Smooth muscle cell of the brain vasculature (primary cell): Measurements from ENCODE around the gene ZNF311.
A peak's percentile ranks its signal among the peaks of the same experiment; 100 is the strongest.
"Not testable (repeated sequence)": the region's sequence is repeated elsewhere in the genome, so short reads cannot be mapped to it uniquely, and the experiment has no call there.

ENCODE experiments used
- DNase-seq: peaks from one replicate; pipeline ENCODE4 v3.0.0-alpha.2; 2012; ENCODE audit warnings: low read depth, low spot score

Gene ZNF311

DNA sequence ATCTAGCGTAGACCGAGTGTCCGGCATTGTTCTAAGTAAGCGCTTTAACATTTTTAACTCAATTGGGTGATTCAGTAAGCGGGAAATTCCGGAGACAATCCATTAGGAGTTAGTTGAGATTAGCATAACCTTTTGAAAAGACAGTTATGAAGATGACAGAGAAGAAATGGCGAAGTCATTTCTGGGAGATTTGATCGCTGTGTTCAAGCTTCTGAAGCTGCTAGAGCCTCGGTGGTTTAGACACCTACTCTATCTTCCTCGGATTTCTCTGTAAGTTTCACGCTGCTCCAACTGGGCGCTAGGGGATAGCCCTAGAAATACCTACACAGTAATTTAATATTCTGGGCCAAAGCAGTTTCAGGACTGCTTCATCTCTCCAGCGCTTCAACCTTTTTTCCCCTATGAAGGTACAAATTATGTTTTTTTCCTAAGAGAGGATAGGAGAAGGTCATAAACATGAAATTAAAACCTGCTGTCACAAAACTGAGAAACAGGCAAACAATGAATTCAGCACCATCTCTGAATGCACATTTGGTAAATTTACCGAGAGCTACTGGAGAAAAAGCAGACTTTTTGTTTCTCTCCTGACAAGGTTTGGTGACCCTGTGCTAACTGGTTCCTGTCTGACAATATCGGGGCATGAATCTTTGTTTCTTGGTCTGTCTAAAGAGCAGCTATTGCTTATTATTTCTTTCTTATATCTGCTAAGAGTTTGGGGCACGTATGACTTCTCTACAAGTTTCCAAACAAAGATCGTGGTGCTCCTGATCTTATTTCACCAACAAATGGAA is 22.4 kb downstream of the ZNF311 start:
- DNase-seq = no peak

DNA sequence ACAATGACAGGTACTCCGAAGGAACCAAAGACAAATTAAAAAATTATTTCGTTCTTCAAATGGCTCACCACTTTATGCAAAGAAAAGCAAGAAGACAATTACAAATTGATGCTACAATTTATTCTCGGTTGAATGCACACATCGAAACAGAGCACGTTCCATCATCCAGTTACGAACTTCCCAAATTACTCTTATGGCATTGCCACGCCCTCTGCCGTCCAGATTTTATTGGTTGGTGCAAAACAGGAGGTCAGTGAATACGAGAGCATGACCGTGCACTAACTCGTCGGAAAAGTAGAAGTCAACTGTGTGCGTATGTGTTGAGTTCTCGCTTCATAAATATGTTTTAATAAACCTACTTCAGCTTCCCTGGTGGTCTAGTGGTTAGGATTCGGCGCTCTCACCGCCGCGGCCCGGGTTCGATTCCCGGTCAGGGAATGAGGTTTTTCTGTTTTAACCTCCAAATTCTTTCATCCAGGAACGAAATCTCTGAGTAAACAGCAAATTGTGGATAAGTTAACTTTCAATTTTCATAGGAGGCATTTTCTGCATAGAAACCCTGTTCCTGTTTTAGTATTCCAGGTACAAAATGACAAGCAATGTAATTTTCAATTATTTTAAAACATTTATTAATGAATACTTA is 23.2 kb downstream of the ZNF311 start:
- peak; percentile 64 for DNase-seq

DNA sequence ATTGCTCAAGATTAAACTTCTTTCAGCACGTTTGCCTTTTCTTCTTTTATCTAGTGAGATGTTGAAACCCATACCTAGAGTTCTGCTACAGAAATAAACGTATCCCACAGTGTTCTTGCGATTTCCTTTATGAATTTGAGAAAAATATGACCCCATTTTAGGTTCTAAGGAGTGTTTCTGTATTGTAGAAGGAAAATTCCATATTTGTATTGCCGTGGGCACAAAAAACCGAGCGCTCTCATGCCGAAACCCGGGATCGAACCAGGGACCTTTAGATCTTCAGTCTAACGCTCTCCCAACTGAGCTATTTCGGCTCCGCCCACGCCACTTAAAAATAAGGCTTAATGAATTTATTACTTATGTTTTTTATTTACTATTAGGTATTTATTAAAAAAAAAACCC is 23.7 kb downstream of the ZNF311 start:
- peak; percentile 47 for DNase-seq

DNA sequence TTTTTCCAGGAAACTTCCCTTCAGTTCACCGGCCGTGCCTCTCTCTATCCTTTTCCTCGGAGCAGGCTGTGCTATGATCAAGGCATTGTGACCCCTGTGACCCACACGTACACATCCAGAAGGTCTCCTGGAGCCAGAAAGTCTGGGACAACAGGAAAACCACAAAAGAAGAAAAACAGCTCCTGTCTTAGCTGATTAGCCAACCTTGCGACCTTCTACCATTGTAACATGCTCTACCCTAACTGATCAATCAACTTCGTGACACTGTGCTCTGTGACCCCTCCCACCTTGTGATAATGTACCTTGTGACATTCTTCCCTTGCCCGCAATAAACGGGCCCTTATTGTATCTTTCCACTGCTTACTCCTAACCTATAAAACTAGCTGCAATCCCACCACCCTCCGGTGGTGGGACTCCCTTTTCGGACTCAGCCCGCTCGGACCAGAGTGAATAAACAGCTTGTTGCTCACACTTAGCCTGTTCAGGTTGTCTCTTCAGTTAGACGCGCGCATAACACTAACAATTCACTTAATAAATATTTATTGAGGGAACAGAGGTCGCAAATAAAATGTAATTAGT is 24.2 kb downstream of the ZNF311 start:
- peak; percentile 79 for DNase-seq

DNA sequence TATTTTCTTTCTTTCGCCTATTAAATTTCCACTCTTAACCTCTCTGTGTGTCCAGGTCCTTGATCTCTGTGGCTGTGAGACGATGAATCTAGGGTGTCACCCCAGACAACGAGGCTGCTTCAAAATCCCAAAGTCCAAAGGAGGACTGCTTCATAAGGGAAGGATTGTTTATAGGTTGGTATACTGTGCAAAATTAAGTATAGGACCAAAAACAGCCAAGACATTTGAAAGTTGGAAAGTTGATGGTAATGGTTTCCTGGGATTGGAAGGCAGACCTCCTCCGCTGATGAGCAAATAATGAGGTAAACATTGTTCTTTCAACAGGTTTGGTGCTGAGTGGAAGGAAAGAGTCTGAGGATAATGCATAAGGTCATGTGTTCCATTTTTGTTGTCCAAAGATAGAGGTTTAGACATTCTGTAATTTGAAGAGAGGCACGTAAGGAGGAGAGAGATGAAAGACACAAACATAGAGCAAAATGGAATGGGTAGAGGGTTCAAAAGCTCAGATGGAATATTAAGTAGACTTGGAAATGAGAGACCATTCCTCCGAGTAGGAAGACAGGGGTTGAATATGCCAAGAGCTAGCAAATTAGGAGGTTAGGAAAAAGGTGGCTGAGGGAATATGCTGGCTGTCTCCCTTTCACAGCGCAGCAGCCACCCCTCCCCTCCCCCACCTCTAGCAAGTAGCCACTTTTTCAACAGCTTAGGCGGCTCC is 24.8 kb downstream of the ZNF311 start:
- no peak for DNase-seq

DNA sequence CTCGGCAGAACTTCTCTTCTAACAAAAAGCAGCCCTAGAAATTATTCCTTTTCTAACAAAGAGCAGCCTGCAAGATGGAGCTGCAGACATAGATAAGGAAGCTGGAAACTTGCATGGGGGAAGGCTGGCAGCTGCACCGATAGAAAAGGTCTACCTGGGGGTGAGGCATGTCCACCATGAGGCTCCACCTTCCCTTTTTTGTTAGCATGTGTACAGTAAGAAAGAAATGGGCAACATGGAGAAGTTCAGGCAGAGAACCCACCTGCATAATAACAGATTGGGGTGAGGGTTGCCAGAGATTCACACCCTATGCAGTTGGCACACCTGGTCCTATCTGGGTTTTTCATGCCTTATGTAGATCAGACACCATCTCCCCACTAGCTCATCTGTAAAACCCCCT is 25.4 kb downstream of the ZNF311 start:
- no peak for DNase-seq

DNA sequence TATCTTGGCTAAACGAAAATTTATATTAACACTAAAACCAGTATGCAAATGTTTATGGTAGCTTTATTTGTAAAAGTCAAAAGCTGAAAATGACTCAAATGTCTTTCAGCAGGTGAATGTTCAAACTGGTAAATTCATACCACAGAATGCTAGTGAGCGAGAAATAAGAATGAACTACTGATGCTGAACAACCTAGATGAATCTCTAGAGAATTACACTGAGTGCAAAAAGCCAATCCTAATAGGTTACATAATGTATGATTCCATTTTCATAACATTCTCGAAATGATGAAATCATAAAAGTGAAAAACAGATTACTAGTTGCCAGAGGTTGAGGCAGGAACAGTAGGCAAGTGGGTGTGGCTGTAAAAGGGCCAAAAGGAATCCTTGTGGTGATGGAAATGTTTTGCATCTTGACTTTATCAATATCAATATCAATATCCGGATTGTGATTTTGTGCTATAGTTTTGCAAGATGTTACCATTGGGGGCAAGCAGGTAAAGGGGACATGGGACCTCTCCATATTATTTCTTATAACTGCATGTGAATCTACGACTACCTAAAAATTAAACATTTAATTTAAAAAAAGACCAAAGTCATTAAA is 26.1 kb downstream of the ZNF311 start:
- no peak for DNase-seq

DNA sequence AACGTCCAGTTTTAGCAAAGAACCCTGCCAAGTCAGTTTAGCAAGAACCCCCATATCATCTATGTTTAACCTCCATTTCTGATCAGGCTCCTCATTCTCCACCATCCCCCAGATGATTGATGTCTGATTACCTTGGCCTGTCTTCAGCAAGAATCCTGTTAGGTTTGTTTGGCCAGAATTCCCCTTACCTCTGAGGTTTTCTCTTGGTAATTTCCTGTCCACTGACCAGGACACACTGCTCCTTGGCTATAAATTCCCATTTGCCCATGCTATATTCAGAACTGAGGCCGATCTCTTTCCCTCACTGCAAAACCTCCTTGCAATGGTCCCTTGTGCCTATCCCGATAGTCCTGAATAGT is 27.0 kb downstream of the ZNF311 start:
- DNase-seq = no peak

DNA sequence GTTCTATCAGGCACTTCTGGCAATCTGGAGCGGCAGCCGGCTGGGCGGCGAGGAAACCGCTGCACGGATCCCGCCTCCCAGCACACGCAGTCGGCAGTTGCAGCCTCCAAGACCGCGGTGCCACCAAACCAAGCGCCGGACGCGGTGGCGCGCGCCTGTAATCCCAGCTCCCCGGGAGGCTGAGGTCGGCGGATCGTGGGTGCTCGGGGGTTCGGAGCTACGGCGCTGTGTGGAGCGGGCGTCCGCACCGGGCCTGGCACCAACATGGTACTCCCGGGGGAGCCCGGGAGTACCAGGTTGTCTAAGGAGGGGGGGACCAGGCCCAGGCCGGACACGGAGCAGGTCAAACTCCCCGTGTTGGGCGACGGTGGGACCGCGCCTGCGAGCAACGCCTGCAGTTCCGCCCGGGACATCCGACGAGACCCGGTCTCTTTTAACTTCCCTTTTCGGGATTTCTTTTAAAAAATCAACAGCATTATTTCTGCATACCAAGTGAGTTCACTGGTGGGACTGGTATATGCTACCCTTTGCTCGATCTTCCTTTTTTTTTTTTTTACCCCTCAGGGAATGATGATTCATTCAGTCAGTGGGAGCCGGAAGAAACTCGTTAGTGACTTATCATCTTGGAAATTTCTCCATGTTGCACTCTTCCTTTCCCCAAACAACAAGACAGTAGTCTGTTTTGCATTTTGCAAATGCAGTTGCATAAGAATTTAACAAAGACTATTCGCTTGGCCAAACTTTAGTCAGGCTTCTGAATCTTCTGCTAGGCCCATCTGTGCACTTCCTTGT is 27.6 kb downstream of the ZNF311 start:
- no peak for DNase-seq

DNA sequence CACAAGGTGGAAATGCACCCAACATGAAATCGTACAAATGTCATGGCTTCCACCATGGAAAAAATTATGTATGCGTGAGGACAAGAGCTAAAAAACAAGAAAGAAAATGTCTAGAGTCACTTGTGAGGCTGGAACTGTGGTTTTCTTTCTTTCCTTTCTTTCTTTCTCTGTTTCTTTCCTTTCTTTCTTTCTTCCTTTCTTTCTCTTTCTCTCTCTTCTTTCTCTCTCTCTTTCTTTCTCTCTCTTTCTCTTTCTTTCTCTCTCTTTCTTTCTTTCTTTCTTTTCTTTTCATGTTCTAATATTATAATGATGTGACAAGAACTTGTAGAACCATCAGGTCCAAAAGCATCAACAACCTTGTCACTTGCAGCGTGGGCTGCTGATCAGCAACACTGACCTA is 28.4 kb downstream of the ZNF311 start:
- no peak for DNase-seq

DNA sequence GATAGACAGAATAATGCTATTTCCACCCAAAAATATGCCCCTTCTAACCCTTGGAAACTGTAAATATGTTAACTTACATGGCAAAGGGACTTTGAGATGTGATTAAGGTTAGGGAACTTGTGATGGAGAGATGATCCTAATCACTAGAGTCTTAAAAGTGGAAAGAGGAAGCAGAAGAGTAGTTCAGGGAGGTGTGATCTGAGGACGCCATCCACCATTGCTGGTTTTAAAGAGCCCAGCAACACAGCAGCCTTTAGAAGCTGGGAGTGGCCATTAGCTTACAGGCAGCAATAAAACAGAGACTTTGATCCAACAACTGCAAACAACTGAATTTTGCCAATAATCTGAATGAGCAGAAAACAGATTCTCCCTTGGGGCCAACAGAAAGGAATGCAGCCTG is 30.6 kb downstream of the ZNF311 start:
- DNase-seq = no peak

DNA sequence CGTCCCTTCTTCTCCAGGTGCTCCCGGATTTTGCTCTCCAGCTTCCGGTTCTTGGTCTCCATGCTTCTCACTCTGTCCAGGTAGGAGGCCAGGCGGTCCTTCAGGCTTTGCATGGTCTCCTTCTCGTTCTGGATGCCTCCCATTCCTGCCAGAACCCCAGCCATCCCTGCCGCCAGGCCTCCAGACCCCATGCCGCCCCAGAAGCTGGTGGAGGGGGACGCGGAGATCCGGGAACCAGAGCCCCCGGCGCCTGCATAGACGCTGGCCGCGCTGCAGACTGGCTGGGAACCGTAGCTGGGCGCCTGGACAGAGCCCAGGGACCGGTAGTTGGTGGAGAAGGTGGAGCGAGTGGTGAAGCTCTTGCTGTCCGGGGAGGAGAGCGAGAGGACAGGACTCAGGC is 35.1 kb downstream of the ZNF311 start:
- DNase-seq = not testable (repeated sequence)

DNA sequence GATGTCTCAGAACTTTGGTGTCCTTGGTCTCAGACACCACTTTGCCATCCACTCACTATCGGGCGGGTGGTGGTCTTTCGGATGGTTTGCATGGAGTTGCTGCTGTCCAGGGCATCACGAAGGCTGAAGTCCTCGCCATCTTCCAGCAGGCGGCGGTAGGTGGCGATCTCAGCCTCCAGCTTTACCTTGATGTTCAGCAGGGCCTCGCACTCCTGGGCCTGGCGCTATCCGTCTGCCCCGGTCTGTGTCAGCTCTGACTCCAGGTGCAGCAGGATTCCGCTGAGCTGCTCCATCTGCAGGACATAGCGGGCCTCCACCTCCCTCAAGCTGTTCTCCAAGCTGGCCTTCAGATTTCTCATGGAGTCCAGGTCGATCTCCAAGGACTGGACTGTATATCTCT is 36.0 kb downstream of the ZNF311 start:
- no peak for DNase-seq

DNA sequence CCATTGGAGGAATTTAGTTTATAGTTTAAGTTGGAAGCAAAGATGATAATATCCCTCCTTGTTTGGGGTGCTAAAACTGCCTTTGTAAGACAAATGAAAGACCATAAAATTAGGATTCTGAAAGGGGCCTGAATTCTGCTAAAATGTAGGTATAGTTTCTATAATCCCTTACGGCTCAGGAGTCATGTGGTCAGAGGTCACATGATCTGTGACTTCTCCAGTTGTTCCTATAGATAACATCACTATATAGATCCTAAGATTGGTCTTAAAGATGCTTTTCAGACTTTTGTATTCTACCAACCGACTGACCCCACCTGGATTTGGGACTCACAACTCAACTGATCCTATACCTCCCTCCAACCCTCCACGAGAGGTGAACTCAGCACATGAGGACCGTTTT is 36.6 kb downstream of the ZNF311 start:
- DNase-seq = no peak

DNA sequence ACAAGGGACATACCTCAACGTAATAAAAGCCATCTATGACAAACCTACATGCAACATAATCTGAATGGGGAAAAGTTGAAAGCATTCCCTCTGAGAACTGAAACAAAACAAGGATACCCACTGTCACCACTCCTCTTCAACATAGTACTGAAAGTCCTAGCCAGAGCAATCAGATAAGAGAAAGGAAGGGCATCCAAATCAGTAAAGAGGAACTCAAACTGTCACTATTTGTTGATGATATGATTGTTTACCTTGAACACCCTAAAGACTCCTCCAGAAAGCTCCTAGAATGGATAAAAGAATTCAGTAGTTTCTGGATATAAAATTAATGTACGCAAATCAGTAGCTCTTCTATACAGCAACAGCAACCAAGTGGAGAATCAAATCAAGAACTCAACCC is 39.4 kb downstream of the ZNF311 start:
- no peak for DNase-seq

DNA sequence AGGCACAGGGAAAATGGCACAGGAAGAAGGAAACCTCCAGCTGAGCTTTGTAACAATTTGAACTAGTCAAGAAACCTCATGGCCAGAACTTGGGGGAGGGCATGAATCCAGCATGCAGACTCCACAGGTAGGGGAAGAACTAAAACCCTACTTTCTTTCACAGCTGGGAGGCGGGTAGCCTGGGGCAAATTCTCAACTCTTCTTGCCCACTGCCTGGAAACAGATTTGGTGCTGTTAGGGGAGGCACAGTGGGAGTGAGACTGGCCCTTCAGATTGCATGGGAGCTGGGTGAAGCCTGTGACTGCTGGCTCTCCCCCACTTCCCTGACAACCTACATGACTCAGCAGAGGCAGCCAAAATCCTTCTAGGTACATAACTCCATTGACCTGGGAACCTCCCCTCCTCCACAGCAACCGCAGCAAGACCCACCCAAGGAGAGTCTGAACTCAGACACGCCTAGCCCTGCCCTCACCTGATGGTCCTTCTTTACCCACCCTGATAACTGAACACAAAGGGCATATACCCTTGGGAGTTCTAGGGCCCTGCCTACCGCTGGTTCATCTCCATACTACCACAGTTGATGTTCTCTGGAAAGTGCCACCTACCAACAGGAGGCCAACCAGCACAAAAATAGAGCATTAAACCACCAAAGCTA is 44.1 kb downstream of the ZNF311 start:
- no peak for DNase-seq

DNA sequence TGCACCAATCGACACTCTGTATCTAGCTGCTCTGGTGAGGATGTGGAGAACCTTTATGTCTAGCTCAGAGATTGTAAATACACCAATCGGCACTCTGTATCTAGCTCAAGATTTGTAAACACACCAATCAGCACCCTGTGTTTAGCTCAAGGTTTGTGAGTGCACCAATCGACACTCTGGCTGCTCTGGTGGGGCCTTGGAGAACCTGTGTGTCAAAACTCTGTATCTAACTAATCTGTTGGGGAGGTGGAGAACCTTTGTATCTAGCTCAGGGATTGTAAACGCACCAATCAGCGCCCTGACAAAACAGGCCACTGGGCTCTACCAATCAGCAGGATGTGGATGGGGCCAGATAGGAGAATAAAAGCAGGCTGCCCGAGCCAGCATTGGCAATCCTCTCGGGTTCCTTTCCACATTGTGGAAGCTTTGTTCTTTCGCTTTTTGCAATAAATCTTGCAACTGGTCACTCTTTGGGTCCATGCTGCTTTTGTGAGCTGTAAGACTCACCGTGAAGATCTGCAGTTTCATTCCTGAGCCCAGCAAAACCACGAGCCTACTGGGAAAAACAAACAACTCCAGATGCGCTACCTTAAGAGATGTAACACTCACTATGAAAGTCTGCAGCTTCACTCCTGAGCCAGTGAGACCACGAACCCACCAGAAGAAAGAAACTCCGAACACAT is 46.4 kb downstream of the ZNF311 start:
- DNase-seq = not testable (repeated sequence)

DNA sequence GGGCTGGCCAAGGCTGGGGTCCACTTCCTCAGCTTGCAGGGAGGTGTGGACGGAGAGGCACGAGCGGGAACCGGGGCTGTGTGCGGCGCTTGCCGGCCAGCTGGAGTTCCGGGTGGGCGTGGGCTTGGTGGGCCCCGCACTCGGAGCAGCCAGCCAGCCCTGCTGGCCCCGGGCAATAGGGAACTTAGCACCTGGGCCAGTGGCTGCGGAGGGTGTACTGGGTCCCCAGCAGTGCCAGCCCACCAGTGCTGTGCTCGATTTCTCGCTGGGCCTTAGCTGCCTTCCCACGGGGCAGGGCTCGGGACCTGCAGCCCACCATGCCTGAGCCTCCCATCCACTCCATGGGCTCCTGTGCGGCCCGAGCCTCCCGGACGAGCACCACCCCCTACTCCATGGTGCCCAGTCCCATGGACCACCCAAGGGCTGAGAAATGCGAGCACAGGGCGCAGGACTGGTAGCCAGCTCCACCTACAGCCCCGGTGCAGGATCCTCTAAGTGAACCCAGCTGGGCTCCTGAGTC is 47.3 kb downstream of the ZNF311 start:
- not testable (repeated sequence) for DNase-seq

DNA sequence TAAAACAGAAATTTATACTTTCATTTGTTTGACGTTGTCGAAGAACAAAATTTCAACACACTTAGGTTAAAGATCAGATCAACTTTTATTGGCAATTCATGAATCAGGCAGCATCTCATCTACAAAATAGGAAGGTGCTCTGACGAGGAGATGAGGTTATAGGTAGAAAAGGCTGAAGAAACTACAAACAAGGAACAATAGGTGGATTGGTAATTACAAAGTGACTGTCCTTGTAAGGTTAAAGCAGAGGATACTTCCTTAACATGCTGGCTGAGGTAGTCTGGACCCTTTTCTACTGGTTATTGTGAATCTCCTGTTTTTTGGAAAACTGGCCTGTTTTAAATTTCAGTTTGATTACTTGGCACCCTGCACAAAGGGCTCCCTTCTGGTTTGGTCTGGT is 48.8 kb downstream of the ZNF311 start:
- no peak for DNase-seq
